ENCODE measurements around the gene GNG12.
"Not testable (repeated sequence)": the region's sequence is repeated elsewhere in the genome, so short reads cannot be mapped to it uniquely, and the experiment has no call there.

GNG12 gene

DNA sequence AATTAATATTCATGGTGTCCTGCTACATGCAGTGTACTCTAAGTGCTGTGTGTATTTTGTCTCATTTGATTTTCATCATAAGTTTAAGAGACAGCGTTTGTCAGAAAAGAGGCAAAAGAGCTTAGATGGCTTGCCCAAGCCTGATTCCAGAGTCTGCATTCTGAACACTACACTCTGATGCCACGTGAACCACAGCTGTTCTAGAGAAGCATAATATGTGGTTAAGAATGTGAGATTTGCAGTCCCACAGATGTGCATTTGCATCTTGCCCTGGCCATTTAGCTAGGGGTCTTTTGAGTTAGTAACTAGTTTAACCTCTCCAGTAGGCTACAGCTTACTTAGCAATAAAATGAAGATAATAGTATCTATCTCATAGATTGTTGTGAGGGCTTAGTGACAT is 157.5 kb downstream of the GNG12 start:
- no peak for DNase-seq

DNA sequence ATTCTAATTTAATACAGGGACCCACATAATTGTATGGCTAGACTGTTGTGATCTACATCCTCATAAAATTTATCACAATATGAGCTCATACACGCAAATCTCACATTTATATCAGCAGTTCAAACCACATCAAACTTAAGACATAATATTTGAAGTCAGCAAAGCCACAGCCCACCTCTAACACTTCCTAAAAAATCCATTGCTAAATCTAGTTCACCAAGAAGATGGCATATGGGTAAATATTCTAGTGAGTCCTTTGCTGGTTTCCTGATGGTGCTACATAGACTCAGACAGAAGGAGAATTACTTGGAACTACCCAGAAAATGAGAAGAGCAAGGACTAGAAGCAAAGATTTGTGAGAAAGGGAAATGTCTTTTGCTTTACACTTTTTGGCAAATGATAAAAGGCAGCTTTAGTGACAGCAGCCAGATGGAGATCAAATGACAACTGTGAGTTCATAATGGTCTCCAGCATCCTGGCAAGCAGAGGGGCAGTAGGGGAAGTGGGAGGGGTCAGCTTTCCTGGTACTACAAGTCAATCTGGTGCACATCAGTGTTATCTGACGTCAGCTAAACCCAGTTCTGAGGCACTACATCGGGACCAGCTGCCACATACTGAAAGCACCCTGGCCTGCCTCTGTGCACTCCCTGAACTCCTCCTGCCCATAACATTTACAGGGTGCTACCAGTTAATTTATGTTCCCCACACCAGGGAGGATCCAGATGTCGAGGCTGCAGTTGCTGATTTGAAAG is 158.8 kb downstream of the GNG12 start:
- DNase-seq, result no peak

DNA sequence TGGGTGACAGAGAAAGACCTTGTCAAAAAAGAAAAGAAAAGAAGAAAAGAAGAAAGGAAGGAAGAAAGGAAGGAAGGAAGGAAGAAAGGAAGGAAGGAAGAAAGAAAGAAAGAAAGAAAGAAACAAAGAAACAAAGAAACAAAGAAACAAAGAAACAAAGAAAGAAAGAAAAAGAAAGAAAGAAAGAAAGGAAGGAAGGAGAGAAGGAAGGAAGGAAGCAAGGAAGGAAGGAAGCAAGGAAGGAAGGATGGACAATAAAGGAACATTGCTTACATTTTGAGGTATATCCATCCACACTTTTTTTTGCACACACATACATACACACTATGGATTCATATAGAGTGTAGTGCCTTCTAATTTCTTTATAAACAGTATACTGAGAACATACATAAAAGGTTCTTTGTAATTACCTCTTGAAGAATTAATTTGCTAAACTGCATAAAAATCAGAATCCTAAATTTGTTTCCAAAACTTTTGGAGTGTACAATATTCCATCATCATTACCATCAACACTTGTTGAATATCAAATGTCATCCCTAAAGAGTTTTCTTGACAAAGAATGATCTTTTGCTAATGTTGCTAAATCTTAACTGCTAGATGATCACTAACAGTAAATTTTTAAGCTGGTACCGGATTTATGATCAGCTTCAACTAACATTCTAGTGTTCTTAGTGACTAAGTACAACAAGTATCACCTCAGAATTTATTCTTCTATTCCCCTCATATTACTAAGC is 159.6 kb downstream of the GNG12 start:
- no peak for DNase-seq

DNA sequence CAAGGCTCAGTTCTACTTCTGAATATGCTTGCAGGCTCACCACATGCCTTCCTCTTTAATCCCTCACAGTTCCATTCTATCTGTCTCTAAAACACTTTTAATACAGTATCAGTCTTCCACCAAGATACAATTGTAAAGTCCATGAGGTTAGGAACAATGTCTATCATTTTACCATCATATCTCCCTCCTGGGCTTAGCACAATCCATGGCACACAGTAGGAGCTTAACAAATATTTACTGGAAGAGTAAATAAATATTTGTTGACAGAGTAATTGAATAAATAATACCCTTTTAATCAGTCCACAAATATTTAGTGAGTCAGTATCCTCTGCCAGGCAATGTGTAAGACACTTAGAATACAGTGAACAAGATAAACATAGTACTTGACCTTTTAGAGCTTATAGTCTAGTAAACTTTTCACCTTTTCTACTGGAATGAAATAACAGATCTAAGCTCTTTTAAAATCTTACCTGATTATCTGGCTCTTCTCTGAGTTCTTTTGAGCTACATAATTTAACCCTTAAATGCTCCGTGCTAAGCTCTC is 160.9 kb downstream of the GNG12 start:
- DNase-seq, result no peak

DNA sequence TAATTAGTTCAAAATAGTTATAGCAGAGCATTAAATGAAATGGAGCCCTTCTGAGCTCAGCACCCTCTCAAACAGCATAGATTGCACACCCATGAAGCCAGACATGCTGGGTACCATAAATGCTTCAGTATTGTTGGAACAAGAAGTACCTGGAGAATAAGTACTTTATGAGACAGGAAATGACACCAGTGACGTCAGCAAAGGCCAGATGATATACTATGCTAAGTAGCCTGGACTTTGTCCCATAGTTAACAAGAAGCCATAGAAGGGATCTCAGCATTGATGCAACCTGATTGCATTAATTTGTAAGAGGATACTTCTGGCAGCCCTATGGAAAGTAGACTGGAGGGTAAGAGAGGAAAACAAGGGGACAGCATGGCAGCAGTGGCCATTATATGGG is 164.6 kb downstream of the GNG12 start:
- DNase-seq, result no peak

DNA sequence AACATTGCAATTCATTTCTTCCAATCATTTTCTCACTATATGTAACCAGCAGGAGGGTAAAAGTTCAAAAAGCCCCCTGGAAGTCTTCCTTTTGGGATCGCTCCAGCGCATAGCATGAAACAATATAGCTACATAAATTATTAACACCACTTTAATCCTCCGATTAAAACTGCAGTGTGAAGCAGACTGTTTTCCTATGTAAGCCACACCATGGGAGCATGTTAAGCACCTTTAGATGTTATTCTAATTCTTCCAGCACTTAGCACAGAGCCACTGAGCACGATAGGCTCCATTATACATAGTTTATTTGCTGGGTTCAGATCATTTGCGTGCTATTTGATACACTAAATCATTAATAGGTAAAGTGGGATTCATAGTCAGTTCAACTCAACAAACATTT is 166.6 kb downstream of the GNG12 start:
- DNase-seq, result no peak

DNA sequence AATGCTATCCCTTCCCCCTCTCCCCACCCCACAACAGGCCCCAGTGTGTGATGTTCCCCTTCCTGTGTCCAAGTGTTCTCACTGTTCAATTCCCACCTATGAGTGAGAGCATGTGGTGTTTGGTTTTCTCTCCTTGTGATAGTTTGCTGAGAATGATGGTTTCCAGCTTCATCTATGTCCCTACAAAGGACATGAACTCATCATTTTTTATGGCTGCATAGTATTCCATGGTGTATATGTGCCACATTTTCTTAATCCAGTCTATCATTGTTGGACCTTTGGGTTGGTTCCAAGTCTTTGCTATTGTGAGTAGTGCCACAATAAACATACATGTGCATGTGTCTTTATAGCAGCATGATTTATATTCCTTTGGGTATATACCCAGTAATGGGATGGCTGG is 168.0 kb downstream of the GNG12 start:
- DNase-seq, result not testable (repeated sequence)

DNA sequence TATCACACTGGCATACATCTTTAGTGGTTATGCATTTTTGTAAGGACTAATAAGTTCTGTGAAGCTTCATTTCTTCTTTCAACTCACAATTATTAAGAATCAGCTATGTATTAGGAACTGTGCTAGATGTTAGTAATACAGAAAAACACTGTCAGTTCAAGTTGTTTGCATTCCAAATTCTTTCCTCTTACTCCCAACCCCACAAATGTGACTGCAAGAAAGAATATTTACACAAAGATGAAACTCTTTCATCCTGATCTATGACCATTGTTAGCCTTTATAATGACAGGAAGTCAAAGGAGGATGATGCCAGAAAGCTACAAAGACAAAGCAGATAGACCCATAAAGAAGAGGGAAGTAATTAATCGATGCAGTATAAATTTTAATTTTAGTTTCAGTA is 169.2 kb downstream of the GNG12 start:
- DNase-seq, result no peak

DNA sequence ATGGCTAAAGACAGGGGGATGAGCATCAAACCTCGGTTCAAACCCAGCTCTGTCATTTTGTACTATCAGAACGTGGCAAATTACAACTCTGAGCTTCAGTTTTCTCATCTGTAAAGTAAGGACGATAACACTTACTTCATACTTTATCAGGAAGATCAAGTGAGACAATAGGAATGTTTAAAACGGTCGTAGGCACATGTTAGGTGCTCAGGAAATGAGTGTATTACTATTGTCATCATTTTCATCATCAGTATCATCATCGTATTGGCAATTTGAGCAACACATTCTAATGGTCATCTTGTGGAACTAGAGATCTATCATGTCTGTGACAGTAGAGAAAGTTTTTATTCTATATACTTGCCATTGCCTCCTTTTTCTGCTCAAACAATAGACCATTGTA is 170.4 kb downstream of the GNG12 start:
- no peak for DNase-seq

DNA sequence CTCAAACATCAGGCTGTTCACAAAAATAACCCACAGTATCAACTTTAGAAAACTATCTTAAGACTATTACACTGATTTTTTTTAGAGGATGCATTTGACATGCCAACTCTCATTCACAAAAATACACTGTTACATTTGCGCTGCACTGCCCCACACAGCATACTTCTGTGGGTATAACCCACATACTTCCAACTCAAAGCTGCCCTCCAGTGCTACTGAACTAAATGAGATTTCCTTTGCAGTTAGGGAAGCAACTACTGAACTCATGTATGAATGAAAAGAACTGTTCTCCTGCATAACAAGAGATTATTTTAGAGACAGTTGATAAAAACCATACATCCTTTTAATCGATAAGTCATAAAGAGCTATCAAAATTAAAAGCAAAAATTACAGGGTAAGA is 174.0 kb downstream of the GNG12 start:
- DNase-seq, result no peak

DNA sequence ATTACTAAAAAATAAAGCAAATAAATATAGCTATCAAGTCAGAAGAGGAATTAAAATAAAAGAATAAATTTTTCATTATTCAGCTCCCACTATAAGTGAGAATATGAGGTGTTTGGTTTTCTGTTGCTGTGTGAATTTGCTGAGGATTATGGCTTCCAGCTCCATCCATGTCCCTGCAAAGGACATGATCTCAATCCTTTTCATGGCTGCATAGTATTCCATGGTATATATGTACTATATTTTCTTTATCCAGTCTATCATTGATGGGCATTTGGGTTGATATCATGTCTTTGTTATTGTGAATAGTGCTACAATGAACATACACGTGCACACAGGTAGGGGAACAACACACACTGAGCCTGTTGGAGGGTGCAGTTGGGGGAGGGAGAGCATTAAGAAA is 176.1 kb downstream of the GNG12 start:
- DNase-seq, result not testable (repeated sequence)

DNA sequence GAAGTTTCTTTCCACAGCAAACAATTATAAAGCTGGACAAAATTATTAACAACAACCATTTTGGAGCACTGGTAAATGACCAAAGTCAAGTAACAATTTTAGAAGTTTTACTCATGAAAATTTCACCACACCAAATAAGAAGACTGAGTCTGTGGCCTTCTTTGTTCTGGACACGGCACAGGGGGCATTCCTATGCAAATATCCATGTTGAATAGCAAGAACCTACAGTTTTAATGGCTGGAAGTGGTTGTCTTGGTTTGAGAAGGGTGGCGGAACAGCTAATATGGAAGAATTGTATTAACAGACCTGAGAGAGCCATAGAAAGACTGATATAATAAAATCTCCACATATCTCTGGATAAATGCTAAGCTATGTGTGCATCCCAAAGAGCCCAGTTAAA is 177.7 kb downstream of the GNG12 start:
- no peak for DNase-seq

DNA sequence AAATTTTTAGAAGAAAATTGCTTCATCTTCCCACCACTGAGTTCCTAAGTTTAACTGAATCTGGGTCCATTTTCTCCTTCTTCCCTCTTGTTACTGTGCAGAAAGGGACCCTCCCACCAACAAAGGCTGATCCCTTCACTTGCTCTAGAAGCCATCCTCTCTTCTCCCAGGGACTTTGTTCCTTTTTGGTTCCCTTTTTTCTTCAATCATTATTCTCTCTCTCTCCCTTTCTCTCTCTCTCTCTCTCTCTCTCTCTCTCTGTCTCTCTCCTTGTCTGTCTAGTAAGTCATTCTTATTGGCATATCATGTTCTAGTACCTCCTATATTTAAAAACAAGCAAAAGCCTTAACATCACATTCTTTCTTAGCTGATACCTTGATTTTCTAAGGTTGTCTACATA is 180.0 kb downstream of the GNG12 start:
- DNase-seq, result no peak

DNA sequence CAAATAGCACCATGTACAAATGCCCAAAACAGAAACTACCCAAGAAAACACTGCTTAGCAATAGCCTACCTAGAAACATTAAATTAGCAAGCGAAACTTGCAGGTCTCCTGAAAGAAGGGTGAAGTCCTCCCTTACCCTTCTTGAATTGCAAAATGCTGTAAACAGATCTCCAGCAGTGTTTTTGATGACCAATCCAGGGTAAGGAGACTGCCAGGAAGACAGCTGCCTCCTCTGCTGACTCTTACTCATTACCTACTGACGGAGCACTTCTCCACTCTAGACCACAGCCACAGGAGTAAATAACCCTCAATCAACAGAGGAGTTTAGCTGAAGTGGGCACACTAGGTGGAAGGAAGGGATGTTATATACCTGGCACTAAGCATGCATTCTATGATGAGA is 180.5 kb downstream of the GNG12 start:
- peak; percentile 71 for DNase-seq

All from DMS79 treated with DMSO at 0.1 percent for 48 hours (cell line).